Activated CD4-positive, alpha-beta T cell treated with anti-CD3 and anti-CD28 coated beads, Interleukin-2, amount 50 U/mL, for 24 hours (primary cell): Measurements from ENCODE around the gene AURKB.

Source experiments
- DNase-seq, 2 donors: peaks; one replicate each; pipeline ENCODE4 v3.0.0-alpha.2; 2020; ENCODE audit warnings: low read depth in 1 of 2, low spot score in 1 of 2

Gene AURKB

DNA sequence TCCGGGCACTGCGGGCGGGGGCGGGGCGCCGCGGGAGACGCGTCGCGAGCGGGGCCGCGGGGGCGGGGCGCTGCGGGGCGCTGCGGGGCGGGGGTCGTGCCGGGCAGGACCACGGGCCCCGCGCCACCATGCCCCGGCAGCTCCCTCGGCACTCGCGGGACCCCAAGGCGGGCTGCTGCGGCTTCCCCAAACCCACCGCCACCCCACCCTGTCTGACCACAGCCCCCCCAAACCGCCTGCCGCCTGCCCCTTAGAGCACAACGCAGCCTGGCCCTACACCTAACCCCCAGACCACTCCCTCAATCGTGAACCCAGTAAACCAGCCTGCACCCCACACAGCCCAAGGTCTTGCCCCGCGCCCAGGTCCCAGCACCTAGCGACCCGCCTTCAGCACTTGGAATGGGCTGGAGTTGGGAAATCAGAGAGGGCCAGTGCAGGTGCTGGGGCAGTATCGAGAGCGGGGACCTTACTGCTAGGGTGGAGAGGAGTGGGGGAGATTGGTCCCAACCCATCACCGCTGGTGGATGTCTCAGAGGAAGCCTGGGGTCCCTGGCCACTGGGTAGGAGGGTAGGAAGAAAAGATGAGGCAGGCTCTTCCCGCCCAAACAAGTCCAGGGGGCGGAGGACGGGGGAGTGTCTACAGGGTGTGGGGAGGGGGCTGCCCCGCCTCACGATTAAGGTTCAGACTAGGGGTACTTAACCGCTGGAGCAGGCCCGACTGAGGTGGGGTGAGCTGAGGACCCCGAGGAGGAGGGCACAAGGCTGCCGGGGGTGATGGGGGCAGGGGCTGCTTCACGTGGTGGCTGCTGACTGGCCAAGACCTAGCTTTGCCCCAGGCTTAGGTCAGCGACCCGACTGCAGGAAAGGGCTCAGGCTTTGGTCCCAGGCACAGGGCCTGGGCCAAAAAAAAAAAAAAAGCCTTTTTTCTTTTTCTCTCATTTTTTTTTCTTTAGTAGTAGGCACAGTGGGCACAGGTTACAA, 47.1 kb downstream of the AURKB start:
- DNase-seq, result no peak

- DNase-seq, result peak; percentile 67 to 69
Observed at GRCh38 chr17:8162233-8162996, 48.0 kb downstream of the AURKB start, which contains the start of gene VAMP2. TSS of gene VAMP2 (minus strand) at chr17:8162948. CDS start at chr17:8162879, 69 bp downstream.

DNA sequence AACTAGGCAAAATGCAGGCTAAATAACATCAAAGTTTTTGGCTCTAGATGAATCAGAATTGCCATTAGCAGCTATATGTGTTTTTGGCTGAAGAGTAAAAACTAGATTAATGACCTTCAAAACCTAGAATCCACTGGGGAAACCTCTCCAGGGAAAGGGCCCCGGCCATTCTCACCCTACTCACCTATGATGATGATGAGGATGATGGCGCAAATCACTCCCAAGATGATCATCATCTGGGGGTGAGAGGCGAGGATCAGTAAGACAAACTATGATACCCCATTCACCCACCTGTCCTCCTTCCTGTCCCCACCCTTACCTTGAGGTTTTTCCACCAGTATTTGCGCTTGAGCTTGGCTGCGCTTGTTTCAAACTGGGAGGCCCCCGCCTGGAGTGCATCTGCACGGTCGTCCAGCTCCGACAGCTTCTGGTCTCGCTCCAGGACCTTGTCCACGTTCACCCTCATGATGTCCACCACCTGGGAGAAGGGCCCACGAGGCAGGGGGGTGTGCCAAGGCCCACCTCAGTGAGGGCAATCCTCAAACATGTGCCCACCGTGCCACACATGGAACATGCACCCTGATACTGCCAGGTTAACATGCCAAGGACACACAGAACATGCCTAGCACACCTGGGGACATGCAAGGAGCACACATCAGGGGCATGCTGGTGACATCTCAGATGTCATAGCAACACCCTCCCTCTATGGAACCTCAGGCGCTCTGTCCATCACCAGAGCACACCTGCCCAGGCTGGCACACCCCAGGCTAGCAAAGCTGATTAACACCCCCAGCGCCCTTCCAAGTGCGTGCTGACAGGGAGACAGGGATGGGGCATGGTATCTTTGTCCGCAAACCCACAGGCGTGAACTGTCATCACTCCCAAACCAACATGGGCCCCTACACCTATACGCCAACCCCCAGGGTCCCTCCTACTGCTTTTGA, 48.8 kb downstream of the AURKB start:
- no peak for DNase-seq

DNA sequence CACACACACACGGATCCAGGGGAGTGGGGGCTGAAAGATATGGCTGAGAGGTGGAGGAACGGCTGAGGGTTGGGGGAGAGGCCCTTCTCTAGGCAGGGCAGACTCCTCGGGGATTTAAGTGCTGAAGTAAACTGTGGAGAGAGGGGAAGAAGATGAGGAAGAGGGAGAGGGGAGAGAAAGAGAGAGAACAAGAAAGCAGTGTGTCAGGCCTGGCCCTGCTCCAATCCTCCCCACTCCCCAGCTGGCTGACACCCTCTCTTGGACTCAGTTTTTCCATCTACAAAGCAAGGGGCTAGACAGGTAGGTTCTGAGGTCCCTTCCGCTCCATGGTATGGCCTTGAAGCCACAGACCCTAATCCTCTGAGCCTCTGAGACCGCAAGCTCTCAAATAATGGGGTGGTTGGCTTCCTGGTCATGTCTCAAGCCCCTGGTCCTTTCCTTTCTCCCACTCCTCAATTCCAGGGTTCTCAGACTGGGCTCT, 49.6 kb downstream of the AURKB start:
- no peak for DNase-seq

- DNase-seq, result no peak
Observed at GRCh38 chr17:8160224-8160577, 50.2 kb downstream of the AURKB start.

GRCh38 chr17:8159459-8160223, 50.7 kb downstream of the AURKB start:
- DNase-seq, result no peak

GRCh38 chr17:8159032-8159400, 51.4 kb downstream of the AURKB start:
- DNase-seq, result no peak

DNA sequence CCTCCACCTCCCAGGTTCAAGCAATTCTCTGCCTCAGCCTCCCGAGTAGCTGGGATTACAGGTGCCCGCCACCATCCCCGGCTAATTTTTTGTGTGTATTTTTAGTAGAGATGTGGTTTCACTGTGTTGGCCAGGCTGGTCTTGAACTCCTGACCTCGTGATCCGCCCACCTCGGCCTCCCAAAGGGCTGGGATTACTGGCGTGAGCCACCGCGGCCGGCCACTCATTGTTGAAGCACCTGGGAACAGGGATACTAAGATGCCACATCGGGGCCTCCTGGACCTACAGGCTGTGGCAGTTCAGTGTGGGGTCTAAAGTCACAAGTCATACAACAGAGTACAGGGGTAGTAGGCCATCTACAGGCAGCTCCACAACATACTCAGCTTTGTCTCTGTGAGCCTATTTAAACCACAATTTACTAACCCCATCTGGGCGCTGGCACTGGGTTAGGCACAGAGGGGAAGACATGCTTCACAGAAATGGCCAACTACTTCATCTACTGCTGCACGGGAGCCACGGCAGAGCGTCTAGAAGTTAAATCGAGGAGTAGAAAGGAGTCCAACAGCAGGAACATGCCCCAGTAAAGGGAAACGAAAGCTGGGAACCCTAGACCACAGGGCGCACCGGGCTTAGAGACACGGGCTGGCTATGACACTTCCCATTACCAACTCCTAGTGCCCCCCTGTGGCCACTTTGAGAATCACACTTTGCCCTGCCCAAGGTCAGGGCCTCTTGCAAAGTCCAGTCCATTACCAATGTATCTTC, 51.9 kb downstream of the AURKB start:
- DNase-seq, result peak in 1 of 2 donors; percentile 85

- peak; percentile 98 to 100 for DNase-seq
Observed at GRCh38 chr17:8156246-8156992, 54.0 kb downstream of the AURKB start.

- no peak for DNase-seq
Observed at GRCh38 chr17:8155996-8156245, 54.5 kb downstream of the AURKB start.

- DNase-seq, result no peak
Observed at GRCh38 chr17:8155231-8155995, 55.0 kb downstream of the AURKB start.
